Stimulated activated CD4-positive, alpha-beta T cell treated with anti-CD3 and anti-CD28 coated beads, Interleukin-12 subunit alpha, Interleukin-12 subunit beta, amount 100 ng/mL, for 48 hours (primary cell): ENCODE measurements around the gene TENM3.

Experiments
- DNase-seq, 3 donors: peaks; one replicate each; pipeline ENCODE4 v3.0.0-alpha.2; 2020; ENCODE audit warnings: low read depth in 2 of 3, low spot score in 1 of 3

TENM3 gene

DNA sequence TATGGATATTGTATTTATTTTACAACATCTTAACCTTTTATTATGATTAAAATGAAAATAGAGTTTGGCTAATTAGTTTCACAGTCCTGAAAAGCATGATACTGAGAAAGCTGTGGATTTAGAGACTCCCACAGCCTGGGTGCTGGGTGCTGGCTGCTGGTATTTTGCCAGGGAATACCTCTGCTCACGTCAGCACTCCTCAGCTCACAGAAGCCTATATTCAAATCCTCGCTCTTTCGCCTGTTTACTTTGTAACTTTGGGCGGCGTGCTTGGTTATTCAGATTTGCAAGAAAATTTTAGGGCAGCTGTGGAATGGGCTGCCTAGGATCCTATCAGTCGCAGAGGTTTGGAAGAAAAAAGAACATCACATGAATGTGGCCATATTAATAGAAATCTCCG lies 412.1 kb downstream of the TENM3 start:
- no peak for DNase-seq

DNA sequence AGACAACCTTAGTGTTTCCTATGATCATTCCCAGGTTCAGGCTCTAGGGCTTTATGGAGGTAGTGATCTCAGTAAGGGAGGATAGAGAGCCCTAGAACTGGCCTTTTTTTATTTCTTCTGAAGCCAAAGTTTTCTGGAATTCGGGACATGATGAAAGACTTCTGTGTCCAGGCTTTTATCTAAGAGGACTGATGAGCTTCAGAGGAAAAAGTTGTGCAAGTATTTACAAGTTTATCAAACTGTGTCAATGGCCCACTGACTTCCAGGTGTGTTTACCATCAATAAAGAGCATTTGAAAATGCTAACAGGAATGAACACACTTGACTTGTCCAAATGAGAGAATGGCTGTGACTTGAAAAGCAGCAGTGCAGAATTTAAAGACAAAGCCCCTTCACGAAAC lies 419.3 kb downstream of the TENM3 start:
- DNase-seq, result no peak

DNA sequence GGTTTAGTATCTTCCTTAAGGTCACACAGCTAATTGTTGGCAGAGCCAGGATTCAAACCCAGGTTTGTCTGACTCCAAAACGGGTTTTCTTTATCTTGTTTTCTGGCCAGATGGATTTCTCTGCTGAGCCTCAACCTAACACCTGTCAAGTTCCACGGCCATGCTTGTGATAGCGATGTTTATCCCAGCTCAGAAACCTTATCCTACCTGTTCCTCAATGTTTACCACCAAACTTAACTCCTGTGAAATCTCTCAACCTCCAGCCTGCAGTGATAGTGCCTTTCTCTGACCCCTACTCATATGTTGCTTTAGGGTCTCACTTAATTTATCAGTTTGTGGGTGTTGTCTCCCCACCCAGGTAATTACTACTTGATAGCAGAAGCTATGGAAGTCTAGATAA lies 428.0 kb downstream of the TENM3 start:
- DNase-seq, result no peak

DNA sequence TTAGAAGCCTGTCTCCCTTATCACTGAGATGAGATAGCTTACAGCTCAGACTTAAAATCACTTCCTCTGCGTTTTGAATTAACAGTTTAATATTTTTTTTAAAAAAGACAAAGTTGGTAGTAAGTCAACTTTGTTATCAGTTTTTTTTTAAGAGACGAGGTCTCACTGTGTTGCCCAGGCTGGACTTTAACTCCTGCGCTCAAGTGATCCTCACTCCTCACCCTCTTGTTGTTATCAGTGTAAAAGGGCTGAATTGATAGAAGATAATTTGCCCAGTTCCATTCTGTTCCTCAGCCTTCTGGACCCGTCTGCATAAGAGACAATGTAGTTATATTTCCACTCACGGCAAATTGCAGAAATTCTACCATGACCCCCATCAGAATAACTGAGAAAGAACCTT lies 428.5 kb downstream of the TENM3 start:
- DNase-seq, result no peak

DNA sequence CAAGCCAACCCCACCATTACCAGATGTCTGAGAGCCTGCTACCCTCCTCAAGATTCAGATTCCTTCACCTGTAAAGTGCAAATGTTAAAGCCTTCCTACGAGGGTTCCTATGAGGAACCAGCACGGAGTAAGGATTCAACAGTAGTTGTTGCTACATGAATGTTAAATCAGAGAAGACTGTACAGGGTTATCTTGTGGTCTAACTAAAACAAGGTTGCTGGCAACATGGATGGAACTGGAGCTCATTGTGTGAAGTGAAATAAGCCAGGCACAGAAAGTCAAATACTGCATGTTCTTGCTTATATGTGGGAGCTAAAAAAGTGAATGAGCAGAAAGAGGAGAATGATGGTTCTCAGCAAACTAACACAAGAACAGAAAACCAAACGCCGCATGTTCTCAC lies 435.4 kb downstream of the TENM3 start:
- no peak for DNase-seq

DNA sequence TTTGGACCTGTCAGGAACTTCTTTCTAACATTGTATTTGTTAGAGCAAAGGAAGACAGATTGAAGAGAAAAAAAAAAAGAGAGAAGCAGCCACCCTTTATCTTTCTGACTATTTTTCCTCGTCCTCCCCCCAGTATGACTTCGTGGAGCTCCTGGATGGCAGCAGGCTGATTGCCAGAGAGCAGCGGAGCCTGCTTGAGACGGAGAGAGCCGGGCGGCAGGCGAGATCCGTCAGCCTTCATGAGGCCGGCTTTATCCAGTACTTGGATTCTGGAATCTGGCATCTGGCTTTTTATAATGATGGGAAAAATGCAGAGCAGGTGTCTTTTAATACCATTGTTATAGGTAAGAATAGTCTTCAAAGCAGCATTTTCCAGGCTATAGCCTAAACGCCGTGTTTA lies 436.3 kb downstream of the TENM3 start:
- no peak for DNase-seq

DNA sequence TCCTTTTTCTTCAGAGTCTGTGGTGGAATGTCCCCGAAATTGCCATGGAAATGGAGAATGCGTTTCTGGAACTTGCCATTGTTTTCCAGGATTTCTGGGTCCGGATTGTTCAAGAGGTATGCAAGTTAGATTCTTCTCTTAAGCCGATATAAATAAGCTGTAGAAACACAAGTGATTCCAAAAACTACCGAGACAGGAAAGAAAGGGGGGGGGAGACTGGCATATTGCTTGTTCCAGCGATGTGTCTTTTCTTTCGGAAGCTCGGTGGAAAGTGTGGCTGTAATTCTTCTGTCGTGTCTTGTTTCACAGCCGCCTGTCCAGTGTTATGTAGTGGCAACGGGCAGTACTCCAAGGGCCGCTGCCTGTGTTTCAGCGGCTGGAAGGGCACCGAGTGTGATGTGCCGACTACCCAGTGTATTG lies 437.0 kb downstream of the TENM3 start:
- no peak for DNase-seq

DNA sequence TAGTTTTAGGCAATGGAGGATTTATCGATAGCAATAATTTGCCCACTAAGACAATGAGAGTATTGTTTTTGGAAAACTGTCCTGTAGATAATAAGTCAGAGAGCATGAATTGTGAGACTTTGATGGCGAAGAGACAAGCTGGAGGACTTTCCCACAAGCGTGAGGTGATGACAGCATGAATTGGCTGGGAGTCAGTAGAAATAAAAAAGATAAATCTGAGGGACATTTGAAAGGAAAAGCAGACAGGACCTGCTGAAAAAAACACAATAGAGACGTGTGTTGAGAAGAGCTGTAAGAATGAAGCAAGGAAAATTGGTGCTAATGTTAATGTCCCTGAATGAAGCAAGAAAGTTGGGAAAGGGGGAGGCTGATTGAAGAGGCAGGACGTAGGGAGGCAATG lies 440.5 kb downstream of the TENM3 start:
- no peak for DNase-seq

DNA sequence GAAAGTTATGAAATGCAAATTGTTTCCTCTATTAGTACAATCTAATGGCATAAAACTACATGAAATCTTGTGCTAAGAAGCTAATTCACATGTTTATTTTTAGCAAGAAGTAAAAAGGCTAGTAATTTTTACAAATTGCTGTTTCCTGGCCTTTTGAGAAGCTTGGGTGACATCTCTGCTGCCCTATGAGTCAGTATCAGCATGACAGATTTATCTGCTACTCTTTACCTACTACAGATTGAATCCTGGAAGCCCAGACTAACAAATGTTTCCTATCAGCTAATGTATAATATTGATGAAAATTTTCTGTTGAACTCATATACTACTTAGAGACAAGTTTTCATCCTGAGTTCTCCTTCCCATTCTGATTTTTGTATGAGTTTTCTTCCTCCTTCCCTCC lies 441.6 kb downstream of the TENM3 start:
- no peak for DNase-seq

DNA sequence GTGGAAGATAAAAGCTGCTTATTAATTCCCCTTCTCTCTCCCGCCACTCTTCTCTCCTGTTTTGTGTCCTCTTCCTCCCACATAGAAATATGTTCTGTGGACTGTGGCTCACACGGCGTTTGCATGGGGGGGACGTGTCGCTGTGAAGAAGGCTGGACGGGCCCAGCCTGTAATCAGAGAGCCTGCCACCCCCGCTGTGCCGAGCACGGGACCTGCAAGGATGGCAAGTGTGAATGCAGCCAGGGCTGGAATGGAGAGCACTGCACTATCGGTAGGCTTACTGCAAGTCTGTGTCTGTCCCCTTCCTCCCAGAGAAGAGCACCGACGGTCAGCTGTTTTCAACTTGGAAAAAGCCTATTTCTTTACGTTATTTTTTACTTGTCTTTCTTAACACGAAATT lies 444.9 kb downstream of the TENM3 start:
- DNase-seq, result no peak

DNA sequence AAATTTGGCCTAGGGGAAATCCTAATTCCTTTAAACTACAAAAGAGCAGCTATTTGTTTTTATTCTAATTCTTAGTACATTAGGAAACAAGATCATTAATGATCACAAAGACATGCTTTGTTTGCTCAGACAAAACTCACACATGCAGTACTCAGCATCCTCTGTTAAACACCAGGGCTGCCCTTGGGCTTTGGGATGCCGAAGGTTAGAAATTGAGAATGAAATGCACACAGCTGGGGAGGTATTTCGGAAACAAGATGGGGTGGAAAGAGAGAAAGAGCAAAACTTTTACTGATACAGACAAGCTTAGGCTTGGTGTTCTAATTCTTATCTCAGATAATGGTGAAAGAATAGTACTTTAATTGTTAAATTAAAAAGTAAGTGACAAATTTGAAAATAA lies 451.3 kb downstream of the TENM3 start:
- DNase-seq, result no peak

DNA sequence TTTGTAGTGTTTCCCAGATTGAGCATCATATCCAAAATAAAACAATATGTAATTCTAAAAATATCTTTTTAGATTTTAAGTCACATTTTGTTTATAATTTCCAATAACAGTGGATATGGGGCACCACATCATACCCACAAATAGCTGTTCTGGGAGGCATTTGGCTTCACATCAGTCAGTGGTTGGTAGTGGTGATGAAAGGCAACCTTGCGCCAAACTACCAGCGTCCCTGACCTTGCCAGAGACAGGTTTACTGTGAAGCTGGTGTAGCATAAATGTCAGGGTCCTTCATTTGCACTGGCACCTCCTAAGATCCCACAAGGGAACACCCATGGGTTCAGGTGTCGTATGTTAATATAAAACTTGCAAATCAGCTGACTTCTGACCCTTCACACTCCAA lies 451.8 kb downstream of the TENM3 start:
- no peak for DNase-seq

DNA sequence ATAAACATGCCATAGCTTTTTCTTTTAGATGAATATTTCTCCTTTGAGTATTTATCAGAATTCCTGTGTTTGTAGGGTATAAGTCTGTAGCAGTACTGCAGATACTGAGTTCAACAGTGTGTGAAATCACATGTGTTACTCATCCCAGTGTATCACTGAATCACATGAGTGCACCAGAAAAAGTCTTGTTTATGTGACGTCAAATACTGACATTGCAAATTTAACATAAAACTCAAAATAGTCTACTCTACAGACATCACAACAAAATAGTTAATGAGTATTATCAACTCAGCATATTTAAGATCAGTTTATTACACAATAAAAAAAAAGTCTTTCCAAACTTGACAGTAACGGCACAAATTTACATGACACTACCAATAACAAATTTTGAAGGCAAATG lies 452.6 kb downstream of the TENM3 start:
- no peak for DNase-seq

DNA sequence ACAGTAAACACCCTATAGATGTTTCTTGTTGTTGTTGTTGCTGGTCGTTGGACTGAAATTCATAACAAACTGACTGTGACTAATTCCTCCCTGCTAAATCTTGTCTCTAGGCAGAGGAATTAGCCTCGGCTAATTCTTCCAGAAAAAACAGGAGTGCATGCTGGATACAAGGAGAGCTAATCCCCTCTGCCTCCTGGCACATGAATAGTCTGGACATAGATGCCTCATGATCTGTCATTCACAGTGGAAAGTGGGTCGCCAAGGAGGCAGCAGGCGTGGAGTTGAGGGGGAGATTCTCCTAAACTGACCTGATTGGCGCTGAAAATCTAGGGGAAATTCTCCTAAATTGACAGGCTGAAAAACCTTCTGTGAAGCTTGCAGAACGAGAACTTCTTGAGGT lies 453.9 kb downstream of the TENM3 start:
- no peak for DNase-seq

DNA sequence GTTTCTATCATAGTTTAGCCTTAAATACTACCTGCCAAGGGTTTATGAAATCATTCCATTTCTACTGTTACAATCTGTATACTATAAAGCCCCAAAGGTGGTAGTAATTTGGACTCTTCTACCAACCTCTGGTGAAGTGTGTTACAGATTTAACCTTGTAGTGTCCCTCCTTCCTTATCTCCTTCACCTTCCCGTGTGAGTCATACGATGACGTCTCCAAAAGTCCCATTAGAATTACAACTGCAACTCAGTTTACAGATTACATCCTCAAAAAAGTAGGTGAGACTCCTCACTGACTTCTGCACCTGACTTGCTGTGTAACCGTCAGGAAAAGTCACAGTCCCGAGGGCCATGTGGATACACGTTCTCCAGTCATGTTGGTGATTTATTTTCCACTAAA lies 455.0 kb downstream of the TENM3 start:
- DNase-seq, result no peak

DNA sequence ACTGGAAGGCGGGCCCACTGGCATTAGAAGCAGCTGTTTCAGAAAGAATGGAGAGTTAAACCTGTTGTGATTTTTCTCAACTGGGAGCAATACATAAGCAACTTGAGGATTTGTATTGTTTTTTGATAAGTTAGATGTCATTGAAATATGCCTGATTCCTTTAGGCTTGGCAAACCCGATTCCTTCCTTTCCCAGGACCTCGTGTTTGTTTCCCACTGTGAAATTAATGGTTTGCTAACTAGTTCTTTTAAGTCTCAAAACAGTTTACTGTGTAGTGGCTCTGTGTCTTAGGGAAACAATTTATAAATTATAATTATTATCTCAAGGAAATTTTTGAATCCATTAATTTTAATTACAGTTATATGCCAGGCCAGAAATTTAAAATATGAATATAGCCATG lies 456.0 kb downstream of the TENM3 start:
- DNase-seq, result no peak

DNA sequence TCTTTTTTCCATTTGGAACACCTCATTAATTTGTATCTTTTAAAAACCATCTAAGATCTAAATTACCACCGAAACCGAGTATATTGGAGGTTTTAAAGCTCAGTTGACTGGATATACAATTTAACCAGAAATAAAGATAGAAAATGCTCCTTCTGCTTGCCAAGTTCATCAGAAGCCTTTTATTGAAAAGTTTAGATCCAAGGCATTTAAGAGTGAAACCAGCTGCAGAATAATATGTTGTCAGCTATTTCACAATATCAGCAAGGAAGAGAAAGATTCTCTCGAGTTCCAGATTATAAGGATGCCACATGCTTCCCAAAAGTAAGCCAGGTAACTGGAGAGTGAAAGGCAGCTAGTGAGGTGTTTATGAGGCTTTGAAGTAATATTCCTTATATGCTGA lies 456.6 kb downstream of the TENM3 start:
- no peak for DNase-seq

DNA sequence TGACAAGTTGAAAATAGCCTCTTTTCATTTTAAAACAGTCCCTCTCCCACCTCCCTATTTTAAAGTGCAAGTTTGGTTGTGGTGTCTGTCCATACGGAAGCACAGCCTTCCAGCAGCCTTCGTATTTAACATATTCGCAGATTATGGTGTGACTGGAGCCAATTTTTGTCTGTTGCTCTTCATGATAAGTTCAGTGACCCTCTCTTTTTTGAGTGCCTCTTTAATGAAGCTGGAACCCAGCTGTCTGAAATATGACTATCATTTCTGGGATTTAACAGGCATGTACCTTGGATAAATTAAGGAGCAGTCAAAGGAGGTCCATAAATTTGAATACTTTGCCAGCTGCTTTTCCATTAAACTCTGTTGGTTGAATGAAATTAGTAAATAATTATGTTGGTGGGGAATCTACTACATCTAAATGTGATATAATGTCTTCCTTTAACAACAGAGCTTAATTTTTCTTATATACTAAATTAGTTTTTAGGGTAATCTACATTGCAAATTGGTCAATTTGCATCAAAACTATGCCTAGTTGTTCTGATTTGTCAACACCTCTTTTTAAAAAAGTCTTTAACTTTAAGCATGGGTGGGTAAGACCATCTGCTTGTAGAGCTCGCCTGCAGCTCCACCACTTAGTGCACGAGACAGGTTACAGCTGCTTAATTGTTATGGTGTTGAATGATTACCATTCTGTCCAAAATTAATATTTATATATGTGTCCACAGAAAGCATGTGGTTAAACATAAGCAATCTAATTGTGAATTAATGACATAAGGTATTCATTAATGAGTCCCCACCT lies 457.4 kb downstream of the TENM3 start:
- no peak for DNase-seq

DNA sequence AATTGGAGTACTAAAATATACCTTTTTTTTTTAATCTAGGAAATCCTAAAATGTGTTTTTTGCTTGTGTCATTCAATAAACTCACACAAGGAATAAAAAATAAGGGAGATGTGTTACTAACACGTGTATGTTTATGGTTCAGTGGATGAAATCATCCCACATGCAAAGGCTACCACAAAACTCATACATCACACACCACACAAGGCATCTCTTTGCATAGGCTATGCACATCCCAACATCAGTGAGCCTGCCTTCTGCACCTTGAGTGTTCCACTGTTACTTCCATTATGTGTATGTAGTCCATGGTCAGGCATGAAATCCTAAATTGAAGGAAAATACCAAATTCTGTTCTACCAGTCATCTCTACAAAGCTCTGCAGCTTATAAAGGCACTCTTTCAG lies 460.9 kb downstream of the TENM3 start:
- DNase-seq, result no peak

DNA sequence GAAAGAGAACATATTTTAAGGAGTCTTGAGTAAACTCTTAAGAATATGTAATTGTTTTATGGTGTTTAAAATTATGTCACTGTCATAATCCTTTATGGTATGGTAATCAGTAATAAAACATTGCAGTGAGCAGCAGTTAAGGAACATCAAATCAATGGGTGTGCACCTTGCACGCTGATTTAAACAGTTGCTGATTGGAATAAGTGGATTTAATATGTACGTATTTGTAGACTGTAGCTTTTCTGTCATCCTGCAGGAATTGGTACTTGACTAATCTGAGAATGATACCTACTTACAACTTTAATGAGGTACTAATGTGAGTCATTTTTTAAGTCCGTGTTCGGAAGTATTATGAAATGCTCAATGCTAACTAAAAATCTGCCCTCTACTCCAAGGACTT lies 461.7 kb downstream of the TENM3 start:
- DNase-seq, result no peak

DNA sequence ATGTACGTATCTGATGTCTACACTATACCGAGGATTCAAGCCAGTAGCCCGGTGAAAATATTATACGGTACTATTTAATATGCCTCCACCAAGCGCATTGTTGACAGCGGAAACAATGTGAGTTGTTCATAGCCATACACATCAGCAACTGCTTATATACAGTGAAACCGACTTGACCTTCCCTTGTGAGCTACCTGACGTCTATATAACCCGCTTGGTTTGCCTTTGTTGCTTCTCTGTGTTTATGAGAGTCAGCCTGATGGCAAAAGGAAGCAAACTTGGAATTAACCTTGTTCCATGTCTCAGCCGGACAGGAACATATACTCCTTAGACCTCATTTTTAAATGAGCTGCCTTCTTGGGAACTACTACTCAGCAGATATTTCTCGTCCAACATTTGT lies 462.2 kb downstream of the TENM3 start:
- DNase-seq, result no peak

DNA sequence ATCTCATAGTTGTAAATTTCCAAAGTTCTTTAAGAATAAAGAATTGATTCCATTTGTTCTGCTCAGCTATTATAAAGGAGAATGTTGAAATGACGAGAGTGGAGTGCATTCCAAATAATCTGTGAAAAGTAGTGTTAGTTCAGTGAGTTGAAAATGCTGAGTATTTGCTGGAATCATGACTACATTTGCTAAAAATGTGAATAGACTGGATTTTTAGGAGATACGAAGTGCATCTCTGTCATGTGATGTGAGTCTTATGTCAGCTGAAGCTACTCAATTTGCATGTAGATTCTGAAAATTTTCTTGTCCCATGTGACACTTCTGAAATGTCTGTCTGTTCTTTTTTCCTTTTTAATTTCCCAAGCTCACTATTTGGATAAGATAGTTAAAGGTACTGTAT lies 468.0 kb downstream of the TENM3 start:
- DNase-seq, result no peak

DNA sequence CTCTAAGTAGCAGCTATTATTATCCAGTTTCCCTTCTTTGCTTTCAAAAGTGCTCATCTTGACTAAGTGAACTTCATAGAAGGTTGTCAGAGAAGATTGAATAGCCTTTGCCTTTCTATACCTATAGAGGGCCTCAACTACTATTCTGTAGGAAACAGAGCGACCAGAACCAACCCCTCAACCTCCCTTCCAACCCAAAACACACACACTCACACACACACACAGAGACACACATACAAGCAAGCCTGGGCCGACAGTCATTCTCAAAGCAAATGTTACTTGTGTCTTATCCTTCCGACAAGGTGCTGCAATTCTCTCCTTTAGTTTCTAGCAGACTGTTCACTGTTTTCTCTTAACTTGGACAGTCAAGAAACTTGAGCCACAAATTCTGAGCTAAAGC lies 472.3 kb downstream of the TENM3 start:
- no peak for DNase-seq

DNA sequence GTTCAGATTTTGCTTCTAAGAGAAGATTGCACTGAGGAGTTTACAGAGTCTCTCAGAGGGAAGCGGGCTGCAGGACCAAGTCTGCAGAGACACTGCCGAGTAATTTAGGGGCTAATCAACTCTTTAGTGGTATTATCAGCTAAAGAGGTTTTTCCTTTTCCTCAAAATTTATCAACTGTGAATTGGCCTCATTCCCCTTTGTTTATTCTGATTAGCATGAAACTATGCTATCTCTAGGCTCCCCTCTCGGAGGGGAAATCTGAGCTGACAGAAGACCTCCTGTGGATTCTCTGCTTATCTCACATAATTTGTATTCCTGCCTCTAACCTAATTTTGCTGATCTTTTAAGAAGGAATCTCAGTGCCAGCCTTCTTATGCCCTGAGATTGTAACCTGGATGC lies 473.0 kb downstream of the TENM3 start:
- no peak for DNase-seq
